Measurements from ENCODE around the gene CLCN1. TPM values are rescaled to one million over a fixed set of nuclear protein-coding genes. Genes with fewer than 3 reads are reported as not detected.
A peak's percentile ranks its signal among the peaks of the same experiment; 100 is the strongest.

Gene CLCN1
- total RNA-seq, 1 experiment from 2014 or later: 0.13 TPM

- Histone ChIP-seq H3K27me3 (ENCODE audit: insufficient read depth, low read length) (0 out of 2 replicates have a peak, but pooled peaks cover 2% of the 10 kb centered on the region), H4K20me1 (ENCODE audit: control insufficient read depth, insufficient read depth, insufficient read length) (peaks cover 2% of the 10 kb centered on the region), H2BK5ac (ENCODE audit: insufficient read length, low read length) (no peak overlapping the region), H3K4me2 (ENCODE audit: insufficient read depth, insufficient read length, low read length) (peak overlapping the region; percentile 59), H3K23me2 (ENCODE audit: insufficient read length, low read depth, low read length, poor library complexity, severe bottlenecking) (peaks cover 14% of the 10 kb centered on the region), H3K14ac (ENCODE audit: insufficient read depth, low read length) (peak overlapping the region; percentile 88), H3K79me2 (ENCODE audit: insufficient read depth, low read length) (peaks cover 17% of the 10 kb centered on the region; the same call in 1 of the 2 replicates), H4K5ac (ENCODE audit: insufficient read length, low read depth, low read length) (no peak overlapping the region), H3K18ac (ENCODE audit: insufficient read length, low read depth, low read length) (peak overlapping the region; percentile 85), H3K4me1 (ENCODE audit: insufficient read depth, low read length) (peaks cover 5% of the 10 kb centered on the region; the same call in 1 of the 2 replicates), H3K9me3 (ENCODE audit: control insufficient read depth, low read depth, low read length) (no peaks in the 10 kb centered on the region), H2BK20ac (ENCODE audit: low read depth, low read length, poor library complexity, severe bottlenecking) (no peak overlapping the region), H3K23ac (ENCODE audit: insufficient read length, low read depth, low read length) (no peak overlapping the region), H3K4ac (ENCODE audit: low read depth, low read length) (no peak overlapping the region), H2AK5ac (ENCODE audit: insufficient read length, low read length) (no peak overlapping the region), H3K79me1 (ENCODE audit: insufficient read depth, low read depth, low read length, poor library complexity, severe bottlenecking) (peaks cover 5% of the 10 kb centered on the region), H3K27ac (ENCODE audit: insufficient read length, low read depth, low read length) (no peak overlapping the region), H2BK120ac (ENCODE audit: low read depth, low read length, poor library complexity, severe bottlenecking) (no peak overlapping the region), H3K9ac (ENCODE audit: extremely low read depth, insufficient read length, low read length) (peak overlapping the region; percentile 79), H2BK15ac (ENCODE audit: low read depth, low read length) (no peak overlapping the region), H2AFZ (ENCODE audit: low read length) (no peak overlapping the region), H4K91ac (ENCODE audit: insufficient read length, low read depth, low read length) (no peak overlapping the region), H3T11ph (ENCODE audit: low read length) (no peak overlapping the region), H3K56ac (ENCODE audit: insufficient read length, low read depth, low read length) (no peak overlapping the region), H4K8ac (replicated peaks; ENCODE audit: insufficient read length, low read depth, low read length) (no peak overlapping the region), H2BK12ac (ENCODE audit: insufficient read length, low read depth, low read length) (no peak overlapping the region)
- Mint-ChIP-seq H3K4me1 (peaks cover 21 to 23% of the 10 kb centered on the region in 2 experiments), H3K27me3 (ENCODE audit: low read depth) (no peaks in the 10 kb centered on the region), H3K4me3 (peak overlapping the region in 1 of 2 experiments; percentile 76; a peak in 4 of 5 replicates), H3K36me3 (ENCODE audit: insufficient read depth in 1 of 3, low read depth in 3 of 3) (peaks cover 5 to 9% (median 7%) of the 10 kb centered on the region in 3 experiments; a peak in 4 of 7 replicates), H3K27ac (no peak overlapping the region), H3K9me3 (no peaks in the 10 kb centered on the region)
- WGBS (ENCODE audit: extremely low coverage, insufficient read length, low lambda C conversion rate): no CpG with 5 or more reads among the region's 64 CpGs
- TF ChIP-seq CTCF (conservative IDR thresholded peaks at IDR 0.05): no peak
- DNase-seq: peak; percentile 28
Observed at GRCh38 chr7:143381427-143382125, 65.7 kb downstream of the CLCN1 start.
